DOHH2 (cell line): ENCODE data around the gene TMEM235.

ENCODE experiments used
- CTCF ChIP-seq: fragments of 200-600 bp; sonication (generic); IDR thresholded peaks from one replicate; pipeline ENCODE4 v1.5.1; 2014; ENCODE audit warnings: antibody characterized with exemption, mild to moderate bottlenecking, low read depth, low read length; ENCODE audit not compliant: poor library complexity, severe bottlenecking
- EZH2phosphoT487 ChIP-seq: fragments of 200-600 bp; sonication (generic); IDR thresholded peaks from 2 replicates; pipeline ENCODE4 v1.6.1; 2017; ENCODE audit warnings: borderline replicate concordance, mild to moderate bottlenecking, antibody characterized with exemption, low read length, moderate library complexity, mixed read lengths

DNA sequence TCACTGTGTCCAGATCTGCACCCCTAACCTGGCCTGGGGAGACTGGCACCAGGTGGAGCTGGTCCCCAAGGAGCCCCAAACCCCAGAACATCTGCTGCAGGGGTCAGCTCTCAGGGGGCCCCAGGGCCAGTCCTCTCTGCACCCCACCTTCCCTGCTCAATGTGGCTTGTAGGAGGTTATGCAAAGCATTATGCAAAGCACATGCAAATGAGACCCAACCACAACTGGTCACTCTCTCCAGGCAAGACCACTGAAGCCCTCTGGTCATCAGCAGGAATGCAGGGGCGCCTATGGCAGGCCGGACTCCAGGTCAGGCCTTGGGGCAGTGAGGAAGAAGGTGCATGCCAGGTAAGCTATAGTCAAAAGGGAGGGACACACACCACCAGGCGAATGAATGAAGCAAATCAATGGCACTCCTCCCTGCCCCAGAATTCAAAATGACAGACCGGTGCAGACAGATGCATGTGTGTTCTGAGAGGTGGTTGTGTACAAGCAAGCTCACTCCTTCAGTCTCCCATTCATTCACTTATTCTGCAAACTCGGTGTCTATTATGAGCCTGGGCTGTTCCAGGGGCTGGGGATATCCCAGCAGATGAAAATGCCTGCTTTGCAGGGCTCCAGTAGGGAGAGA, 48.0 kb downstream of the TMEM235 start:
- TF ChIP-seq CTCF (no peak), EZH2phosphoT487 (no peak)
